A549 (cell line): ENCODE measurements around the gene IRF9. TPM values are rescaled to one million over a fixed set of nuclear protein-coding genes. Genes with fewer than 3 reads are reported as not detected.

Source experiments
- ATAC-seq, 2 experiments: fragments of 200-7000 bp in 1 of 2; fragments of >200 bp in 1 of 2; cut with Nextera tagmentation in 1 of 2; cut with Tn5 transposase in 1 of 2; 3 replicates each; pipeline versions ENCODE4 v1.8.0 to v1.9.1; 2018 to 2020; ENCODE audit warnings: mild to moderate bottlenecking in 1 of 2, moderate library complexity in 1 of 2
- CTCF ChIA-PET: fragments of 300-600 bp; sonication (Branson Sonifier 250); formaldehyde crosslinking; extraction: SDS; loops from one replicate; lab custom pipeline; 2021; ENCODE audit warnings: antibody characterized with exemption, inconsistent platforms; lab: Yijun Ruan, JAX
- POLR2A ChIA-PET: fragments of 350-600 bp; formaldehyde crosslinking; extraction: SDS; loops from one replicate; lab custom pipeline; 2021; ENCODE audit warnings: antibody characterized with exemption, inconsistent platforms; lab: Yijun Ruan, JAX
- DNase-seq, 2 experiments: peaks; one replicate each; pipeline versions ENCODE4 v3.0.0 to v3.0.0-alpha.2; 2011 to 2016; ENCODE audit warnings: low read depth in 1 of 2, low spot score in 1 of 2
- FAIRE-seq: peaks from 2 replicates; lab custom pipeline; 2011; peaks lifted over from hg19 to GRCh38; lab: Jason Lieb, UNC
- H3K27ac ChIP-seq, 2 experiments: fragments of >200 bp; sonication (Bioruptor Twin); formaldehyde crosslinking; 3 replicates each; pipeline ENCODE4 v1.5.1; 2016 to 2017
- H3K4me1 ChIP-seq: fragments of >200 bp; sonication (Bioruptor Twin); formaldehyde crosslinking; 3 replicates; pipeline ENCODE4 v1.6.1; 2016
- H3K4me2 ChIP-seq: fragments of >200 bp; sonication (Bioruptor Twin); formaldehyde crosslinking; 3 replicates; pipeline ENCODE4 v1.6.1; 2016
- H3K4me3 ChIP-seq: fragments of >200 bp; sonication (Bioruptor Twin); formaldehyde crosslinking; 3 replicates; pipeline ENCODE4 v1.5.1; 2016
- H3K9me3 ChIP-seq: fragments of >200 bp; sonication (Bioruptor Twin); formaldehyde crosslinking; 3 replicates; pipeline ENCODE4 v1.6.1; 2016
- CBX2 ChIP-seq: fragments of 200-600 bp; sonication (generic); IDR thresholded peaks from 2 replicates; pipeline ENCODE4 v1.6.1; 2016; ENCODE audit warnings: low read depth, mild to moderate bottlenecking, borderline replicate concordance
- CBX8 ChIP-seq: fragments of 200-600 bp; sonication (generic); IDR thresholded peaks from 2 replicates; pipeline ENCODE4 v1.6.1; 2016
- CEBPB ChIP-seq, 2 experiments: fragments of >200 bp in 1 of 2; sonication (Bioruptor Twin) in 1 of 2; formaldehyde crosslinking in 1 of 2; IDR thresholded peaks; 2 replicates each; pipeline ENCODE4 v1.6.1; 2012 to 2016
- CHD2 ChIP-seq: fragments of 150-350 bp; IDR thresholded peaks from 2 replicates; pipeline ENCODE4 v1.6.1; 2014; ENCODE audit warnings: low read length; ENCODE audit not compliant: partially characterized antibody
- EP300 ChIP-seq, 2 experiments: fragments of >200 bp; sonication (Bioruptor Twin); formaldehyde crosslinking; IDR thresholded peaks; 2 replicates in 1 of 2; 3 replicates in 1 of 2; pipeline ENCODE4 v1.6.1; 2016 to 2017
- HDAC2 ChIP-seq: fragments of 200-600 bp; sonication (generic); IDR thresholded peaks from 2 replicates; pipeline ENCODE4 v1.6.1; 2016
- HEYL ChIP-seq: fragments of 250-450 bp; sonication (Bioruptor Pico); IDR thresholded peaks from 2 replicates; pipeline ENCODE4 v1.8.0; 2021; ENCODE audit warnings: mild to moderate bottlenecking, moderate library complexity
- HOXA7 ChIP-seq: fragments of 250-450 bp; sonication (Bioruptor Pico); IDR thresholded peaks from 2 replicates; pipeline ENCODE4 v1.5.0; 2020; ENCODE audit warnings: mild to moderate bottlenecking, moderate library complexity
- HOXB13 ChIP-seq: fragments of 250-450 bp; sonication (Bioruptor Pico); IDR thresholded peaks from 2 replicates; pipeline ENCODE4 v1.5.0; 2020; ENCODE audit warnings: low read depth, mild to moderate bottlenecking, moderate library complexity
- HOXB5 ChIP-seq: fragments of 250-450 bp; sonication (Bioruptor Pico); IDR thresholded peaks from 2 replicates; pipeline ENCODE4 v1.5.0; 2020; ENCODE audit warnings: mild to moderate bottlenecking, moderate library complexity
- JUNB ChIP-seq: fragments of >200 bp; sonication (Bioruptor Twin); formaldehyde crosslinking; IDR thresholded peaks from 2 replicates; pipeline ENCODE4 v1.6.1; 2016
- KDM1A ChIP-seq: fragments of 200-600 bp; sonication (generic); IDR thresholded peaks from 2 replicates; pipeline ENCODE4 v1.6.1; 2016; ENCODE audit warnings: low read depth, mild to moderate bottlenecking
- KDM5A ChIP-seq: fragments of 200-600 bp; sonication (generic); IDR thresholded peaks from 2 replicates; pipeline ENCODE4 v1.6.1; 2016; ENCODE audit warnings: antibody characterized with exemption, mild to moderate bottlenecking
- MAZ ChIP-seq: fragments of 150-350 bp; IDR thresholded peaks from 2 replicates; pipeline ENCODE4 v1.6.1; 2014; ENCODE audit warnings: antibody characterized with exemption, low read depth, low read length, borderline replicate concordance
- PHF8 ChIP-seq: fragments of 200-600 bp; sonication (generic); IDR thresholded peaks from 2 replicates; pipeline ENCODE4 v1.6.1; 2016; ENCODE audit warnings: low read depth, mild to moderate bottlenecking, antibody characterized with exemption, moderate library complexity, borderline replicate concordance
- POLR2A ChIP-seq: IDR thresholded peaks from 2 replicates; pipeline ENCODE4 v1.6.1; 2012; ENCODE audit warnings: mild to moderate bottlenecking, low read length
- RCOR1 ChIP-seq: fragments of 150-350 bp; IDR thresholded peaks from 2 replicates; pipeline ENCODE4 v1.6.1; 2014; ENCODE audit warnings: antibody characterized with exemption, low read length, low read depth
- RNF2 ChIP-seq: fragments of 200-600 bp; sonication (generic); IDR thresholded peaks from 2 replicates; pipeline ENCODE4 v1.6.1; 2016; ENCODE audit warnings: low read depth, mild to moderate bottlenecking, antibody characterized with exemption, moderate library complexity, borderline replicate concordance
- TFCP2L1 ChIP-seq: fragments of 250-450 bp; sonication (Bioruptor Pico); IDR thresholded peaks from 2 replicates; pipeline ENCODE4 v1.5.0; 2021; ENCODE audit warnings: mild to moderate bottlenecking
- ZNF302 ChIP-seq: fragments of 250-450 bp; sonication (Bioruptor Pico); IDR thresholded peaks from 2 replicates; pipeline ENCODE4 v1.9.0; 2021; ENCODE audit warnings: inconsistent platforms, mild to moderate bottlenecking, moderate library complexity
- WGBS: methylation state at CpG from one replicate; pipeline ENCODE4 v1.1.6; 2017; ENCODE audit errors: missing lambda C conversion rate; 5-methylcytosine and 5-hydroxymethylcytosine counted together
- polyA plus RNA-seq, 4 experiments: library from polyadenylated mRNA; depleted of rRNA in 3 of 4; stranded (reverse); fragments of >200 nt; fragmentation: RNase III in 1 of 4; extraction: RNeasy Plus Mini Kit Qiagen cat#74134 plus additional on column Dnase treatment in 1 of 4; gene quantifications; 2 replicates in 3 of 4; 3 replicates in 1 of 4; pipeline ENCODE4 v1.2.3, GENCODE V29; 2011 to 2017
- TF ChIP-seq, protein P1 (sequence below): fragments of 250-450 bp; sonication (Bioruptor Pico); IDR thresholded peaks from 2 replicates; pipeline ENCODE4 v1.5.0; 2020; ENCODE audit warnings: low read depth, mild to moderate bottlenecking, moderate library complexity
- TF ChIP-seq, protein P2 (sequence below): fragments of >200 bp; sonication (Bioruptor Twin); formaldehyde crosslinking; IDR thresholded peaks from 3 replicates; pipeline ENCODE4 v1.5.1; 2016
- TF ChIP-seq, protein P3 (sequence below): IDR thresholded peaks from 2 replicates; pipeline ENCODE4 v1.6.1; 2012; ENCODE audit warnings: low read depth, borderline replicate concordance
- TF ChIP-seq, protein P4 (sequence below): fragments of 250-450 bp; sonication (Bioruptor Pico); IDR thresholded peaks from 2 replicates; pipeline ENCODE4 v1.5.0; 2021; ENCODE audit warnings: mild to moderate bottlenecking, moderate library complexity, borderline replicate concordance
- TF ChIP-seq, protein P5 (sequence below): IDR thresholded peaks from 2 replicates; pipeline ENCODE4 v1.6.1; 2012
- TF ChIP-seq, protein P6 (sequence below): fragments of 200-600 bp; sonication (generic); IDR thresholded peaks from 2 replicates; pipeline ENCODE4 v1.6.1; 2016; ENCODE audit warnings: antibody characterized with exemption, mild to moderate bottlenecking, moderate library complexity

Gene IRF9
- polyA plus RNA-seq, 2 of the 4 experiments (the other 2 are of a cell fraction) = 19.0 to 23.1 TPM

DNA sequence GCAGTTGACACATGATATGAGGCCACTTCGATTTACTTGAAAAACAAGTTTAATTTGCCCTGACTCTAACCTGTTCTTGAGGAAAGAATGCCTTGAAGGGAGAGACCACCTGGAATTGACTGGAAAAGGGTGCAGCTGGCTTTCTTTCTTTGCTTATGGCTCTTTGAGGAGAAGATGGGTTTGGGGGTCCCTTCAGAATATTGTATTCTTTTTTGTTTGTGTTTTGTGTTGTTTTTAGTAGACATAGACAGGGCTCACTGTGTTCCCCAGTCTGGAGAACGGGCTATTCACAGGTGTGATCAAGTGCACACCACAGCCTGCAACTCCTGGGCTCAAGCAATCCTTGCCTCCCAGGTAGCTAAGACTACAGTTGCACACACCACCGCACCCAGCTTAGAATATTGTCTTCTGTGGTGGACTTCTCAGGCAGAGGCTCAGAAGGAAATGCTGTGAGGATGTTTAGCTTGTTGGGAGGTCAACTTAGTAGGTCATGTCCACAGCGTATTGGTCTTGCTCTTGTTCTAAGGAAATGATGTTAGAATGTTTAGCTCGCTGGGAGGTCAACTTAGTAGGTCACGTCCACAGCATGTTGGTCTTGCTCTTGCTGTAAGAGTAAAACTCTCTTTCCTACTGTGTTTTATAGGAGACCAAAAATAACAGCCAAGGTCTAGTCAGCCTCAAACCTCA lies 44.8 kb upstream of the IRF9 start:
- CTCF ChIA-PET = interaction anchor here (1.3 to 5.6 kb wide), 8 partner anchors 7 to 121 kb away, joined by 3 to 44 read pairs (median 9); partner anchors contain the start of genes IRF9 and PSME1

DNA sequence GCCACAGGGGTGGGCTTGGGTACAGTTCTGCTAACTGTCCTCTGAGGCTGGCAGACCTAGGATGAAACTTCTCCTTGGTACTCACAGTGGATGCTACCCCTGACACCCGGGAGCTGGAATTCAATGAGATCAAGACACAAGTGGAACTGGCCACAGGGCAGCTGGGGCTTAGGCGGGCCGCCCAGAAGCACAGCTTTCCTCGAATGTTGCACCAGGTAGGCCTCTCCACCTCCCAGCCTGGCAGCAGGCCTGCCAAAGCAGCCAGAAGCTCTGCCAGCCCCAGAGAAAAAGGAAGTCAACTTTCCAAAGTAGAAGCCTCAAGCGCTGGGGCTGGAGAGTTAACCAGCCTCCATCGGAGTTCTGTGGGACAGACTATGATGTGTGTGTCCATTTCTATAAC lies 43.9 kb upstream of the IRF9 start:
- ChIA-PET POLR2A (no interaction called here), CTCF (interaction anchor here (1.3 to 5.6 kb wide), 8 partner anchors 8 to 59 kb away, joined by 3 to 44 read pairs (median 9); partner anchors contain the start of genes IRF9 and PSME1)
- Histone ChIP-seq H3K4me3 (no peak overlapping the region), H3K9me3 (no peaks in the 10 kb centered on the region), H3K27ac (no peak overlapping the region), H3K4me2 (no peak overlapping the region), H3K4me1 (peaks cover 11% of the 10 kb centered on the region; the same call in 1 of the 3 replicates)
- ATAC-seq (no peak), FAIRE-seq (no peak), DNase-seq (no peak)
- 94% methylated on average over 5 of the region's 6 CpGs for whole genome bisulfite sequencing
- TF ChIP-seq KDM1A (no peak), ZNF302 (CRISPR knock-in tag) (no peak), HDAC2 (no peak), CEBPB (IDR thresholded peaks at IDR 0.05) (no peak), HEYL (CRISPR knock-in tag) (no peak), POLR2A (no peak), JUNB (no peak)
- TF ChIP-seq, protein P1, sequence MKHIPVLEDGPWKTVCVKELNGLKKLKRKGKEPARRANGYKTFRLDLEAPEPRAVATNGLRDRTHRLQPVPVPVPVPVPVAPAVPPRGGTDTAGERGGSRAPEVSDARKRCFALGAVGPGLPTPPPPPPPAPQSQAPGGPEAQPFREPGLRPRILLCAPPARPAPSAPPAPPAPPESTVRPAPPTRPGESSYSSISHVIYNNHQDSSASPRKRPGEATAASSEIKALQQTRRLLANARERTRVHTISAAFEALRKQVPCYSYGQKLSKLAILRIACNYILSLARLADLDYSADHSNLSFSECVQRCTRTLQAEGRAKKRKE (CRISPR knock-in tag) = no peak
- TF ChIP-seq, protein P2, sequence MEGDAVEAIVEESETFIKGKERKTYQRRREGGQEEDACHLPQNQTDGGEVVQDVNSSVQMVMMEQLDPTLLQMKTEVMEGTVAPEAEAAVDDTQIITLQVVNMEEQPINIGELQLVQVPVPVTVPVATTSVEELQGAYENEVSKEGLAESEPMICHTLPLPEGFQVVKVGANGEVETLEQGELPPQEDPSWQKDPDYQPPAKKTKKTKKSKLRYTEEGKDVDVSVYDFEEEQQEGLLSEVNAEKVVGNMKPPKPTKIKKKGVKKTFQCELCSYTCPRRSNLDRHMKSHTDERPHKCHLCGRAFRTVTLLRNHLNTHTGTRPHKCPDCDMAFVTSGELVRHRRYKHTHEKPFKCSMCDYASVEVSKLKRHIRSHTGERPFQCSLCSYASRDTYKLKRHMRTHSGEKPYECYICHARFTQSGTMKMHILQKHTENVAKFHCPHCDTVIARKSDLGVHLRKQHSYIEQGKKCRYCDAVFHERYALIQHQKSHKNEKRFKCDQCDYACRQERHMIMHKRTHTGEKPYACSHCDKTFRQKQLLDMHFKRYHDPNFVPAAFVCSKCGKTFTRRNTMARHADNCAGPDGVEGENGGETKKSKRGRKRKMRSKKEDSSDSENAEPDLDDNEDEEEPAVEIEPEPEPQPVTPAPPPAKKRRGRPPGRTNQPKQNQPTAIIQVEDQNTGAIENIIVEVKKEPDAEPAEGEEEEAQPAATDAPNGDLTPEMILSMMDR = no peak
- TF ChIP-seq, protein P3, sequence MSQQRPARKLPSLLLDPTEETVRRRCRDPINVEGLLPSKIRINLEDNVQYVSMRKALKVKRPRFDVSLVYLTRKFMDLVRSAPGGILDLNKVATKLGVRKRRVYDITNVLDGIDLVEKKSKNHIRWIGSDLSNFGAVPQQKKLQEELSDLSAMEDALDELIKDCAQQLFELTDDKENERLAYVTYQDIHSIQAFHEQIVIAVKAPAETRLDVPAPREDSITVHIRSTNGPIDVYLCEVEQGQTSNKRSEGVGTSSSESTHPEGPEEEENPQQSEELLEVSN = no peak
- TF ChIP-seq, protein P4, sequence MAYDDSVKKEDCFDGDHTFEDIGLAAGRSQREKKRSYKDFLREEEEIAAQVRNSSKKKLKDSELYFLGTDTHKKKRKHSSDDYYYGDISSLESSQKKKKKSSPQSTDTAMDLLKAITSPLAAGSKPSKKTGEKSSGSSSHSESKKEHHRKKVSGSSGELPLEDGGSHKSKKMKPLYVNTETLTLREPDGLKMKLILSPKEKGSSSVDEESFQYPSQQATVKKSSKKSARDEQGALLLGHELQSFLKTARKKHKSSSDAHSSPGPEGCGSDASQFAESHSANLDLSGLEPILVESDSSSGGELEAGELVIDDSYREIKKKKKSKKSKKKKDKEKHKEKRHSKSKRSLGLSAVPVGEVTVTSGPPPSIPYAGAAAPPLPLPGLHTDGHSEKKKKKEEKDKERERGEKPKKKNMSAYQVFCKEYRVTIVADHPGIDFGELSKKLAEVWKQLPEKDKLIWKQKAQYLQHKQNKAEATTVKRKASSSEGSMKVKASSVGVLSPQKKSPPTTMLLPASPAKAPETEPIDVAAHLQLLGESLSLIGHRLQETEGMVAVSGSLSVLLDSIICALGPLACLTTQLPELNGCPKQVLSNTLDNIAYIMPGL = no peak
- TF ChIP-seq, protein P5, sequence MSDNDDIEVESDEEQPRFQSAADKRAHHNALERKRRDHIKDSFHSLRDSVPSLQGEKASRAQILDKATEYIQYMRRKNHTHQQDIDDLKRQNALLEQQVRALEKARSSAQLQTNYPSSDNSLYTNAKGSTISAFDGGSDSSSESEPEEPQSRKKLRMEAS = no peak

More for the DNA sequence above, 44.8 kb upstream of the IRF9 start:
- Histone ChIP-seq H3K4me2 (peak overlapping the region; percentile 89), H3K4me3 (no peak overlapping the region), H3K9me3 (no peaks in the 10 kb centered on the region), H3K4me1 (peaks cover 11% of the 10 kb centered on the region; the same call in 1 of the 3 replicates), H3K27ac (no peak overlapping the region)
- no peak for ATAC-seq
- POLR2A ChIA-PET = interaction anchor here (2.9 kb wide), 1 partner anchor 20 kb away, joined by 48 read pairs; the partner anchor contains the start of gene PSME1
- DNase-seq = no peak
- FAIRE-seq = no peak
- TF ChIP-seq TFCP2L1 (no peak), KDM1A (no peak), KDM5A (no peak), MAZ (no peak), CHD2 (no peak), HOXB5 (CRISPR knock-in tag) (no peak), CBX2 (no peak), PHF8 (no peak), EP300 (IDR thresholded peaks at IDR 0.05) (no peak), HOXB13 (CRISPR knock-in tag) (no peak), CBX8 (no peak), JUNB (no peak), RNF2 (no peak), HOXA7 (CRISPR knock-in tag) (no peak), RCOR1 (no peak)
- TF ChIP-seq, protein P6, sequence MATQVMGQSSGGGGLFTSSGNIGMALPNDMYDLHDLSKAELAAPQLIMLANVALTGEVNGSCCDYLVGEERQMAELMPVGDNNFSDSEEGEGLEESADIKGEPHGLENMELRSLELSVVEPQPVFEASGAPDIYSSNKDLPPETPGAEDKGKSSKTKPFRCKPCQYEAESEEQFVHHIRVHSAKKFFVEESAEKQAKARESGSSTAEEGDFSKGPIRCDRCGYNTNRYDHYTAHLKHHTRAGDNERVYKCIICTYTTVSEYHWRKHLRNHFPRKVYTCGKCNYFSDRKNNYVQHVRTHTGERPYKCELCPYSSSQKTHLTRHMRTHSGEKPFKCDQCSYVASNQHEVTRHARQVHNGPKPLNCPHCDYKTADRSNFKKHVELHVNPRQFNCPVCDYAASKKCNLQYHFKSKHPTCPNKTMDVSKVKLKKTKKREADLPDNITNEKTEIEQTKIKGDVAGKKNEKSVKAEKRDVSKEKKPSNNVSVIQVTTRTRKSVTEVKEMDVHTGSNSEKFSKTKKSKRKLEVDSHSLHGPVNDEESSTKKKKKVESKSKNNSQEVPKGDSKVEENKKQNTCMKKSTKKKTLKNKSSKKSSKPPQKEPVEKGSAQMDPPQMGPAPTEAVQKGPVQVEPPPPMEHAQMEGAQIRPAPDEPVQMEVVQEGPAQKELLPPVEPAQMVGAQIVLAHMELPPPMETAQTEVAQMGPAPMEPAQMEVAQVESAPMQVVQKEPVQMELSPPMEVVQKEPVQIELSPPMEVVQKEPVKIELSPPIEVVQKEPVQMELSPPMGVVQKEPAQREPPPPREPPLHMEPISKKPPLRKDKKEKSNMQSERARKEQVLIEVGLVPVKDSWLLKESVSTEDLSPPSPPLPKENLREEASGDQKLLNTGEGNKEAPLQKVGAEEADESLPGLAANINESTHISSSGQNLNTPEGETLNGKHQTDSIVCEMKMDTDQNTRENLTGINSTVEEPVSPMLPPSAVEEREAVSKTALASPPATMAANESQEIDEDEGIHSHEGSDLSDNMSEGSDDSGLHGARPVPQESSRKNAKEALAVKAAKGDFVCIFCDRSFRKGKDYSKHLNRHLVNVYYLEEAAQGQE = no peak
- TF ChIP-seq, protein P4 = no peak
- 81% methylated on average over 6 of the region's 6 CpGs for WGBS
